ENCODE measurements around the gene SLC22A23.

SLC22A23 gene

DNA sequence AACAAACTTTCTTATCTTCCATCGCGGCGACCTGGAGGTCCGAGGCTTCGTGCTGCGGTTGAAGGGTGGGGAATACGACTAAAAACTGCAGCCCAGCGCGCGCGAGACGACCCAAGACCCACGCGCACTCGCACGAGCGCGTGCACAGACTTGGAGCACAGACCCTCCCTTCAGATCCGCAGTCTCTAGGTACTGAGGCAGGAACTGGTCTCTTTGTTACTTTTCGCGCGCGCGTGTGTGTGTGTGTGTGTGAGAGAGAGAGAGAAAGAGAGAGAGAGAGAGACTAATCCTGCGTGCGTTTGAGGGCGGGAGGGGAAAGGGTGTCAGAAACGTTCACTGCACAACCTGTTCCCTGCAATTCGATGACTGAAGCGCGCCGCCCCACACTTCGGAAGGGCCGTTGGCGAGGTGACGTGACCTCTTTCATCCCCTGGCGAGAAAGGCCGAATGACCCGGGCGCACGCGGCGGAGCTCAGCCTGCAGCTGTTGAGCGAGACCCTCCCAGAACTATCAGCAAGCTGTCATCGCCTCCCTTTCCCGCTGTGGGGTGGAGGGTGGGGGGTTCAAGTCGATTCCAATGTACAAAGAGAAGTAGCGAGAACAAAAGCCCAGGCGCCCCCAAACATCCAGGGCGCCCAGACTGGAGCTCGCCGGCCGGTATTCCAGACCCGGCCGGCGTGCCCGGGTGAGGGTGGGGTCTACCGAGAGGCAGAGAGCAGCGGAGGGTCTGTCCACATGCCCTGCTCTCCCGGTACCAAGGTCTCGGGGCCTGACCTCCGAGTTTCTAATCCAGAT lies 227.9 kb downstream of the SLC22A23 start:
- WGBS, result under 1% methylated on average over 62 of the region's 62 CpGs
- Histone ChIP-seq H3K9ac (ENCODE audit: low read depth, low read length) (peak overlapping the region; percentile 57; the same call in 1 of the 2 replicates), H3K9me3 (ENCODE audit: insufficient read depth, low read depth, low read length) (no peaks in the 10 kb centered on the region), H3K27me3 (ENCODE audit: insufficient read depth, low read length) (peaks cover 38% of the 10 kb centered on the region), H3K4me1 (ENCODE audit: insufficient read depth, low read length) (peaks cover 15% of the 10 kb centered on the region), H3K36me3 (ENCODE audit: insufficient read depth, low read length) (peaks cover 15% of the 10 kb centered on the region), H3K4me3 (ENCODE audit: low read length) (peak overlapping the region; percentile 95), H3K27ac (ENCODE audit: low read depth, low read length) (no peak overlapping the region; the same call in 1 of the 2 replicates)

DNA sequence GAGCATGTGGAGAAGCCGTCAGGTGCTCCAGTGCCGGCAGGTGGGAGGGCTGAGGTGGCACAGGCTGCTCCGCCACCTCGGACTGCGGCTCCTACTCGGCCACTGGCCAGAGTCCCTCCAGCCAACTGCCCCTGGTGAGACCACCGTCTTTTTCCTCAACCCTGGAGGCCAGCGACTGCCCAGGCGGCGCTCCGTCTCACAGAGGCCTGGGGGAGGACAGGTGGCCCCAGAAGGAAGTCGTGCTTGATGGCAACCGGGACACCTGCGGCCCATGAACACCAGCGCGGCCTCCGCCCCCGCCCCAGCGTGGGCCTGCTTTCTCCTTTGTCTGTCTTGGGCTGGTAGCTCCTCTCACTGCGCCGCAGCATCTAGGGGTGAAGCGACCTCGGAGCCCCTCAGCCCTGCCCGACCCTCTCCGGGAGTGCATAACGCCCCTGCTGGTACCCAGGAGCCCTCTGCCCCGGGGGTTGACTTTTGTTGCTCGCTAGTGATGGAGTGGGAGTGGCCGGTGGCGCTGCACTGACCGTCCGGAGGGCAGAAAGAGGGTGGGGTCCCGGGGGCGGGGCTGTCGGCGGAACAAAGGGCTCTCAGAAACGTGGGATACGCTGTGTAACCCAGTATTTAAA lies 228.7 kb downstream of the SLC22A23 start:
- Histone ChIP-seq H3K9me3 (ENCODE audit: insufficient read depth, low read depth, low read length) (no peaks in the 10 kb centered on the region), H3K9ac (ENCODE audit: low read depth, low read length) (peak overlapping the region; percentile 78), H3K27ac (ENCODE audit: low read depth, low read length) (peak overlapping the region; percentile 74; the same call in 1 of the 2 replicates), H3K4me1 (ENCODE audit: insufficient read depth, low read length) (peaks cover 15% of the 10 kb centered on the region), H3K36me3 (ENCODE audit: insufficient read depth, low read length) (peaks cover 23% of the 10 kb centered on the region), H3K27me3 (ENCODE audit: insufficient read depth, low read length) (peaks cover 35% of the 10 kb centered on the region), H3K4me3 (ENCODE audit: low read length) (peak overlapping the region; percentile 95)
- WGBS, result under 1% methylated on average over 35 of the region's 38 CpGs

DNA sequence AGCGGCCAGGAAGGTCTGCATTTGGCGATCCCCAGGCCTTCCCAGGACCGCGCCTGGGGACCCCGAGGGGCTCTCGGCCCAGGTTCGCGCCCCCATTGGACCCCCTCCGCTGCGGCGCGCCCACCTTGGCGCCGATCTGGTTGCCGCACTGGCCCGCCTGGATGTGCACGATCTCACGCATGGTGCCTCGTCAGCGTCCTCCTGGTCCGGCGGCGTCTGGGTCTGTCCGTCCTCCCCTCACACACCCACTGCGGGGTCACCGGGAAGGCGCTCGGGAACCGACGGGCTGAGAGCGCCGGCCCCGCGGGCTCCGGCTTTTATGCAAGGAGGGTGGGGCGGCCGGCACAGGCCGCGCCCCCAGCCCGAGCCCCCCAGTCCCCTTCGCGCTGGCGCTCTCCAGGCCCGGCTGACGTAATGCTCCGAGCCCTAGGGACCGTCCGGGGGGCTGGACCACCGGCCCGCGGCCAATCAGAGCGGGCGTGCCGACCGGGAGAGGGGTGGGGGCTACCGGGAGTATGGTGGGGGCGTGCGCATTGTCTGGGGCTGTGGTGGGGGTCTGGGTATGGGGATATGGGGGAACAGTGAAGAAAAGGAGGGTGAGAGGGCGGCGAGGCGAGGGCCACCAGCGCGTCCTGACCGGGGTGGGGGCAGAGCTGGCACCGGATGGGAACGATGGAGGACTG lies 229.3 kb downstream of the SLC22A23 start, which contains the start of gene TUBB2B:
TUBB2B (minus strand) TSS at position 291 of the 683 bp plus-strand sequence; CDS start at position 181, 110 bp downstream.
- no peaks in the 10 kb centered on the region for H3K9me3 ChIP-seq (ENCODE audit: insufficient read depth, low read depth, low read length)
- H3K27ac ChIP-seq (ENCODE audit: low read depth, low read length), result peak within 1 kb of the TSS; percentile 74
- peak within 1 kb of the TSS; percentile 90 for H3K9ac ChIP-seq (ENCODE audit: low read depth, low read length)
- WGBS, result under 1% methylated on average over 66 of the region's 66 CpGs
- H3K27me3 ChIP-seq (ENCODE audit: insufficient read depth, low read length), result peaks cover 28% of the 10 kb centered on the region
- peak within 1 kb of the TSS; percentile 95 for H3K4me3 ChIP-seq (ENCODE audit: low read length)
- peaks cover 12% of the 10 kb centered on the region for H3K4me1 ChIP-seq (ENCODE audit: insufficient read depth, low read length)
- H3K36me3 ChIP-seq (ENCODE audit: insufficient read depth, low read length), result peaks cover 25% of the 10 kb centered on the region

DNA sequence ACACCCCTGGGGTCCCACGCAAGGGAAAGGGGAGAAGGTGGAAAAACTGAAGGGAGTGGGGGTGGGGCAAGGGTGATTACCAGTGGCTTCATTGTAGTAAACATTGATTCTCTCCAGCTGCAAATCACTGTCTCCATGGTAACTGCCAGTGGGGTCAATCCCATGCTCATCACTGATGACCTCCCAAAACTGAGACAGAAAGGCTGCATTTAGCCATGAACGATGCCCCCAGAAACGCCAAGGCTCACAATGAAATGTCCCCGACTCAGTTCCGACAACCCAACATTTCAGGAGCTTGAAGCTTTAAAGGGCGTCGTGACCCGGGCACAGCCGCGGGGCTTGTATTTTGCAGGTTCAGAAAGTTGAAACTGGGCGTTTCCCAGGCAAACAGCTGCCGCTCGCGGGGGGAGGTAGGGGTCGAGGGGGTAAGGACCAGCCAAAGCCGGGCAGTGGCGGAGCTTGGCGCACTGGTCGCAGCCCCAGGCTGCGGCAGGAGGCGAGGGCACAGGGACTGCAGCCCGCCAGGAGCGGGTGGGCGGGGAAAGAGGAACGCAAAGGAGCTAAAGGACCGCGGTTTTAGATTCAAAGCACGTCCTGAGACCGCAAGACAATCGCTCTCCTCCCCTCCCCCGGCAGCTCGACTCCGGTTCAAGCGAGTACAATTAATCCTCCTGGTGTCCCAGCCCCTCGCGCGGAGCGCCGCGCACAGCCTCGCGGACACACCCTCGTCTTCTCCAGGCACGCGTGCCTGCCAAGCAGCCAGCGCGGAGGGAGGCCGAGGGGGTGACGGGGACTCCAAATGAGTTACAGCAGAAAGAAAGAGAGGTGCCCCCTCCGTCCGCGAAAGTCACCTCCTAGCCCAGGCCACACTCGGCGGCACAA lies 230.1 kb downstream of the SLC22A23 start:
- WGBS, result under 1% methylated on average over 54 of the region's 54 CpGs
- H3K9ac ChIP-seq (ENCODE audit: low read depth, low read length), result peak overlapping the region; percentile 90
- peak overlapping the region; percentile 95 for H3K4me3 ChIP-seq (ENCODE audit: low read length)
- peak overlapping the region; percentile 42 for H3K27ac ChIP-seq (ENCODE audit: low read depth, low read length)
- H3K27me3 ChIP-seq (ENCODE audit: insufficient read depth, low read length), result peaks cover 23% of the 10 kb centered on the region
- peaks cover 12% of the 10 kb centered on the region for H3K4me1 ChIP-seq (ENCODE audit: insufficient read depth, low read length)
- H3K36me3 ChIP-seq (ENCODE audit: insufficient read depth, low read length), result peaks cover 25% of the 10 kb centered on the region
- H3K9me3 ChIP-seq (ENCODE audit: insufficient read depth, low read depth, low read length), result no peaks in the 10 kb centered on the region

DNA sequence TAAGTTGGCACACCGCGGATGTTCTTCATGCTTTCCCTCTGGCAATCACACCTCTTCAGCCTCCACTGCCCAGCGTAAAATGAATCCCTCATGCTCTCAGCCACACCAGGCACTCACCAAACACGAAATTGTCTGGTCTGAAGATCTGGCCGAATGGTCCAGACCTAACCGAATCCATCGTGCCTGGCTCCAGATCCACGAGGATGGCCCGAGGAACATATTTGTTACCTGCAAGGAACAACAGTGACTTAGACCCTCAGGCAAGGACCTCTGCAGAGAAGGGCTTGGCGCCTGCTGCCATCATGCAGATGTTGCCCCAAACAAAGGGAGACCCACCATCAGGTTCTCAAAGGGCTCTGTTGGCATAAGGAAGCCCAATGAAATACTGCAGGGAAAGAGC lies 230.8 kb downstream of the SLC22A23 start:
- Histone ChIP-seq H3K4me1 (ENCODE audit: insufficient read depth, low read length) (peaks cover 12% of the 10 kb centered on the region), H3K4me3 (ENCODE audit: low read length) (peak overlapping the region; percentile 95), H3K9ac (ENCODE audit: low read depth, low read length) (peak overlapping the region; percentile 90; the same call in 1 of the 2 replicates), H3K36me3 (ENCODE audit: insufficient read depth, low read length) (peaks cover 25% of the 10 kb centered on the region), H3K27ac (ENCODE audit: low read depth, low read length) (no peak overlapping the region; the same call in 1 of the 2 replicates), H3K9me3 (ENCODE audit: insufficient read depth, low read depth, low read length) (no peaks in the 10 kb centered on the region), H3K27me3 (ENCODE audit: insufficient read depth, low read length) (peaks cover 23% of the 10 kb centered on the region)
- 28% methylated on average over 10 of the region's 10 CpGs for WGBS

DNA sequence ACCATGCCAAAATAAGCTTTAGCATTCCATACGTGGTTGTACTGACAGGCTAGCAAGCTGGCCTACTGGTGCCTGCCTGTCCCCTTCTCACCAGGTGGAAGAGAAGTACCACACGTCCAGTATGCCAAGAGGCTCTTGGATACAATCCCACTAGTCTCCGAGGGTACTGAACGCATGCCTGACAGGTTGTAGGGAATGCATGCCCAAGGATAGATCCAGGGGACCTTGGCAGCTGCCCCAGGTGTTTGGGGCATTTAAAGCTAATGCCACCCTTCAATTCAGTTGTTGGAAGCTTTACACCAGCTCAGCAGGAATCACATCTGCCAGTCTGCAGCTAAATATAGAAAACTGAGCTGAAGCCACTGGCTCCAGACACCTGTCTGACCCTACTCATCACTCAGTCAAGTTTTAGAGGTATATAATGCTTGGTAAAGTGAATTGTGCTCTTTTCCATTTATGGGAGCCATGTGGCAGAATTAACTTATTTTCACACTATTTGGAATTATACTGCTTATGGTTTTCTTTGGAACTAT lies 234.3 kb downstream of the SLC22A23 start:
- Histone ChIP-seq H3K36me3 (ENCODE audit: insufficient read depth, low read length) (peaks cover 25% of the 10 kb centered on the region), H3K4me1 (ENCODE audit: insufficient read depth, low read length) (peaks cover 5% of the 10 kb centered on the region; the same call in 1 of the 2 replicates), H3K27ac (ENCODE audit: low read depth, low read length) (no peak overlapping the region), H3K27me3 (ENCODE audit: insufficient read depth, low read length) (no peaks in the 10 kb centered on the region), H3K4me3 (ENCODE audit: low read length) (no peak overlapping the region), H3K9me3 (ENCODE audit: insufficient read depth, low read depth, low read length) (no peaks in the 10 kb centered on the region), H3K9ac (ENCODE audit: low read depth, low read length) (no peak overlapping the region)
- 91% methylated on average over 4 of the region's 4 CpGs for WGBS

DNA sequence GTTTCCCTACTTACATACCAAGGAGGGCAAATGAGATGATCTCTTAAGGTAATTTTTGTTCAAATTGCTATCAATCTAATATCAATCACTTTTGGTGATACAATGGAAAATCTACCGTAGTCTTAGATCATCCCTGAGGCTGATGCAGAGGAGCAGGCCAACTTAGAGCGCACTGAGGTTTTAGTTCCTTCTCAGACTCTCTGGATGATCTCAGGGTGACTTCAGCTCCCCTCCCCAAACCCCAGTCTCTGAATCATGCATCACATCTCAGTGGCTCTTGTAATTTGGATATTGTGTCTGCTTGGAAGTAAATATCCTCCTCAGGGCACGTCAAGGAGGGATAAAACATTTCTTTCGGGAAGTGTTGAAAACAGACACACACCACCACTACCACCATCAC lies 235.3 kb downstream of the SLC22A23 start:
- Histone ChIP-seq H3K27me3 (ENCODE audit: insufficient read depth, low read length) (no peaks in the 10 kb centered on the region), H3K36me3 (ENCODE audit: insufficient read depth, low read length) (peaks cover 25% of the 10 kb centered on the region), H3K9ac (ENCODE audit: low read depth, low read length) (no peak overlapping the region), H3K4me1 (ENCODE audit: insufficient read depth, low read length) (peaks cover 5% of the 10 kb centered on the region; the same call in 1 of the 2 replicates), H3K9me3 (ENCODE audit: insufficient read depth, low read depth, low read length) (no peaks in the 10 kb centered on the region), H3K4me3 (ENCODE audit: low read length) (no peak overlapping the region), H3K27ac (ENCODE audit: low read depth, low read length) (no peak overlapping the region)
- 96% methylated on average over 2 of the region's 4 CpGs for WGBS

DNA sequence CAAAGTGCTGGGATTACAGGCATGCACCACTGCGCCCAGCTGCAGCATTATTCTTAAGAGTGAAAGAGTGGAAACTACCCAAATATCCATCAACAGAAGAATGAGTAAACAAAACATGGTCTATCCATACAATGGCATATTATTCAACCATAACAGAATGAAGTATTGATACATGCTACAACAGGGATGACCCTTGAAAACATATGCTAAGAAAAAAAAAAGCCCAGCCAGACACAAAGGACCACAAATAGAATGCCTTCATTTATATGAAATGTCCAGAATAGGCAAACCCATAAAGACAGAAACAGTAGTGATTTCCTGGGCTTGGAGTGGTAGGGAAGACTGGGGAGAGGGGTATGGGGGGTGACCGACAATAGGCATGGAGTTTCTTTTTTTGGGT lies 236.5 kb downstream of the SLC22A23 start:
- H3K4me1 ChIP-seq (ENCODE audit: insufficient read depth, low read length), result peaks cover 5% of the 10 kb centered on the region; the same call in 1 of the 2 replicates
- 83% methylated on average over 2 of the region's 2 CpGs for WGBS
- H3K9me3 ChIP-seq (ENCODE audit: insufficient read depth, low read depth, low read length), result no peaks in the 10 kb centered on the region
- H3K36me3 ChIP-seq (ENCODE audit: insufficient read depth, low read length), result peaks cover 17% of the 10 kb centered on the region
- no peak overlapping the region for H3K9ac ChIP-seq (ENCODE audit: low read depth, low read length)
- no peak overlapping the region for H3K27ac ChIP-seq (ENCODE audit: low read depth, low read length)
- no peak overlapping the region for H3K4me3 ChIP-seq (ENCODE audit: low read length)
- H3K27me3 ChIP-seq (ENCODE audit: insufficient read depth, low read length), result no peaks in the 10 kb centered on the region
